GM23248 (cell line): ENCODE results near the gene LGALS7B.

ENCODE experiments used
- EZH2 ChIP-seq: fragments of 200-600 bp; sonication (generic); IDR thresholded peaks from 2 replicates; pipeline ENCODE4 v1.6.1; 2018; ENCODE audit warnings: antibody characterized with exemption, mild to moderate bottlenecking; ENCODE audit not compliant: insufficient read depth, poor library complexity, severe bottlenecking
- EZH2phosphoT487 ChIP-seq: fragments of 200-600 bp; sonication (generic); IDR thresholded peaks from 2 replicates; pipeline ENCODE4 v1.6.1; 2018; ENCODE audit warnings: antibody characterized with exemption, moderate library complexity, mild to moderate bottlenecking, low read depth; ENCODE audit not compliant: insufficient read depth

DNA sequence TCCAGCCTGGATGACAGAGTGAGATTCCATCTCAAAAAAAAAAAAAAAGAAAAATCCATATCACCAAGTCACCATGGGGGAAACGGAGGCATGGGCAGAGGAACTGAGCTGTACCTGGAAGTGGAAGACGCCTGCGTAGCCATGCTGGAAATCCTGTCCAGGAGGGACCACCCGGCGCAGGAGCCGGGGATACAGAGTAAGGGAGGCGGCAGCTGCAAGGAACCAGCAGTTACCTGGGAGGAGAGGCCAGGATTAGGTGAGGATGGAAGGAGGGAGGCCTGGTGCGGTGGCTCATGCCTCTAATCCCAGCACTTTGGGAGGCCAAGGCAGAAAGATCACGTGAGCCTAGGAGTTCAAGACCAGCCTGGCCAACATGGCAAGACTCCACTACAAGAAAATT is 46.7 kb upstream of the LGALS7B start:
- TF ChIP-seq EZH2 = no peak
- no peak for TF ChIP-seq EZH2phosphoT487
